Stimulated activated CD8-positive, alpha-beta memory T cell treated with anti-CD3 and anti-CD28 coated beads, Interleukin-15, amount 100 ng/mL, for 48 hours (primary cell): Measurements from ENCODE around the gene PRAC2.
"Not testable (repeated sequence)": the region's sequence is repeated elsewhere in the genome, so short reads cannot be mapped to it uniquely, and the experiment has no call there.

Experiments
- DNase-seq, 2 donors: peaks; one replicate each; pipeline ENCODE4 v3.0.0-alpha.2; 2020; ENCODE audit warnings: low read depth in 2 of 2

Gene PRAC2

DNA sequence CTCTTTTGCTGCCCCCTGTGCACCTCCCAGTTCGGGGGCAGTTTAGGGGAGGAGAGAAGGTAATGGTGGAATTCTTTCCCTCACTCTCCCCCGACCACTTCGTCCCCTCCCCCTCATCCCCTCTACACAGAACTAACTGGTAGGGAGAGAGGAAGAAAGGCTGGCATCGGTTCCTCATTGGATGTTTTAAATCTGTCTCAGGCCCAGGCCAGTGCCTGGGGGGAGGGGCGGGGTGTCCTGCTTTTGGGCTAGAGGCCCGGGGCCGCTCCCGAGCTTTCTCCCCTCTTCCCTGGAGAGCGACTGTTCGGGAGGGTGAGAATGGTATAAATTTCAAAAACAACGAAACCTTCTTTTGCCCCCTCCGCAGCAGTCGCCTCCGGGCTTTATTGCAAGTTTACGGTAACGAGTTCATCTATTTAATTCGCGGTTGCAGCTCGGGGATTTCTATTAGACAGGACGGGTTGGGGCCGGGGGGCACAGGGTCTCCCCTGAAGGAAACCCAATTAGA lies at the start of gene PRAC2:
PRAC2 (plus strand) TSS at position 271 of the 508 bp plus-strand sequence. CDS start 1,226 bp downstream, outside the sequence.
- no peak for DNase-seq

DNA sequence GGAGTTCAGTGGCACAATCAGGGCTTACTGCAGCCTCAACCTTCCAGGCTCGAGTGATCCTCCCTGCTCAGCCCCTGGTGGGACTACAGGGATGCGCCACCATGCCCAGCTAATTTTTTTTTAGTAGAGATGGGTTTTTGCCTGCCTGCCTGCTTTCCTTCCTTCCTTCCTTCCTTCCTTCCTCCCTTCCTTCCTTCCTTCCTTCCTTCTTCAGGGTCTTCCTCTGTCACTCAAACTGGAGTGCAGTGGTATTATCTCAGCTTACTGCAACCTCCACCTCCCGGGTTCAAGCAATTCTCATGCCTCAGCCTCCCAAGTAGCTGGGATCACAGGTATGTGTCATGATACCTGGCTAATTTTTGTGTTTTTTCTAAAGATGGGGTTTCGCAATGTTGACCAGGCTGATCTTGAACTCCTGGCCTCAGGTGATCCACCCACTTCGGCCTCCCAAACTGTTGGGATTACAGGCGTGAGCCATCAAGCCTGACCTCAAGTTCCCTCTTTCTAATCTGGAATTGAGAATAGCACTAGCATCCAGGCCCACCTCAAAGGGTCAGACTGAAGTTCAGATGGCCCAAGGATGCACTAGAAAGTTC lies 45.9 kb upstream of the PRAC2 start:
- DNase-seq = no peak

DNA sequence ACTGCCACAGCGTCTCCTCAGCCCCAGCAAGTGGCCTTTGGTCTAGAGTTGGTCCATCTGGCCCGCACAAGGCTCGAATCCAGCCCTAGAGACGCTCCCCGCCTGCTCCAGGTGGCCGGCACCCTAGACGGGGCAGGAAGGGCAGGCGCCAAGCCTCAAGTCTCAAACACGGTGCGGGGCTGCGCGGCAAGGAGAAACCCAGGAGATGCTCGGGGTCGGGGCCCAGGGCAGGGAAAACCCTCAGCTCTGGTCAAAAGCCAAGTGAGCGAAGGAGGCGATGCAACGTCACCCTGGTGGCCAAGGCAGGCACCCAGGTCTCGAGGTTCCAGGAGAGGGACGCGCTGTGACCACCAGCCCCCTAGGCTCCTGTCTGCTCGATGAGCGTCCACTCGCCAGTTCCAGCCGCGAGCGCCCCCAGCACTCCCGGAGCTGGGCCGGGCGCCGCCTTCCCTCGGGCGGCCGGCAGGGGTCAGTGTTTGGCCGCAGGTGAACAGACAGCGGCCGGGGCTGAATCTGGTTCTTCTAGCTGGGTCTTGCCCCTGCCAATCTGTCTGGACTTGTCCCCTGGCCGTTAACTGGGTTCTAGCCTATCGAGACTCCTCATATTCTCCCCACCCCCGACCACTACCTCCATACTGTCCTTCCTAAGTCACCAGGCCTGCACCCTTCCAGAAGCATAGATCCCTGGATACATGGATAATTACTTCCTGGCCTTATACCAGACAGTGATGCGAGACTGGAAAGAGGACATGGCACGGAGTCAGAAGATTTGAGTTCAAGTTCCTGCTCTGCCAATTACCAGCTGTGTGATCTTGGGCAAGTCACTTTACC lies 44.6 kb upstream of the PRAC2 start:
- peak; percentile 45 to 54 for DNase-seq

DNA sequence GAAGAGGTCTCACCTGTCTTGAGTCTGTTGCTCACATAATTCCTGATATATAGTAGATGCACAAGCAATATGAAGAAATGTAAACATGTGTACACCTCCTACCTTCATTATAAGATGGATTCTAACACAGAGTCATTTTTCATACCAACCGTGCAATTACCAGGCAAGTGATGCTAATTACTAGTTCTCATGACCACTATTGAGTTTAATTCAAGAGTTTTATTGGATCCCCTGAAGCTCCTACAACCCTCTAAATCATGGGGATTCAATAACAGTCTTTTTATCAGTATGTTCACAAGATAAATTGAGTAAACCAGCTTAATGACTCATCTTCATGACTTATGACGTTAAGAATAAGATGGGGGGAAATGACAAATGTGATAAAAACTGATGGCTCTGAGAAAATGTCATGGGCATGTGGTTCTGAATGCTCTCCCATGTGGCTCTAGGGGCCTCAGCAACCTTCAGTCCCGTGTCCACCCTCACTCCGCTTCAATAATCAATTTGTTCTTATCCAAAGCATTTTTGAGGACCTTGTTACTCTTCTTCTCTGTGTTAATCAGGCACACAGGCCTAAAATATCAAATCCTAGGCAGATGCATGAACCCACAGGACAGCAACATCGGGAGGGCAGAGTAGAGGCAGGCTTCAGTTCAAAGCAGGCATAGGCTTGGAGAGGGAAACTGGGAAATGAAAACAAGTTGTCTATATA lies 43.4 kb upstream of the PRAC2 start:
- DNase-seq = no peak

DNA sequence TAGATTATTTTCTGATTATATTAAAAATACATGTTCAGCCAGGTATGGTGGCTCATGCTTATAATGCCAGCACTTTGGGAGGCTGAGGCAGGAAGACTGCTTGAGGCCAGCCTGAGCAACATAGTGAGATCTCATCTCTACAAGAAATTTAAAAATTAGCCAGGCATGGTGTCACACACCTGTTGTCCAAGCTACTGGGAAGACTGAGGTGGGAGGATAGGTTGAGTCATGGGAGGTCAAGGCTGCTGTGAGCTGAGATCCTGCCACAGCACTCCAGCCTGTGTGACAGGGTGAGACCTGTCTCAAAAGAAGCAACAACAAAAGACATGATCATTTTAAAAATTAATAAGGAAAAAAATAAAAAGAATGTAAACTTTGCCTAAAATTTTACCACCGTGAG lies 41.4 kb upstream of the PRAC2 start:
- no peak for DNase-seq

DNA sequence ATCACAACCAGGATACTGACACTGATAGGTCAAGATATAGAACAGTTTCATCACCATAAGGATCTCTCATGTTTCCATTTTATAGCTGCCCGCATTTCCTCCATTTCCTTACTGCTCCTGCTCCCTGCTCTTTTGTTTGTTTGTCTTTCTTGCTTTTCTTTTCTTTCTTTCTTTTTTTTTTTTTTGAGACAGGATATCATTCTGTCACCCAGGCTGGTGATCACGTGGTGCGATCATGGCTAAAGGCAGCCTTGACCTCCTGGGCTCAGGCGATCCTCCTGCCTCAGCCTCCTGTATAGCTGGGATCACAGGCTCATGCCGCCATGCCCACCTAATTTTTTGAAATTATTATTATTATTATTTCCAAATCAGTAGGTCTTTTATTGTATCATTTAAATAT lies 32.3 kb upstream of the PRAC2 start:
- DNase-seq = no peak

DNA sequence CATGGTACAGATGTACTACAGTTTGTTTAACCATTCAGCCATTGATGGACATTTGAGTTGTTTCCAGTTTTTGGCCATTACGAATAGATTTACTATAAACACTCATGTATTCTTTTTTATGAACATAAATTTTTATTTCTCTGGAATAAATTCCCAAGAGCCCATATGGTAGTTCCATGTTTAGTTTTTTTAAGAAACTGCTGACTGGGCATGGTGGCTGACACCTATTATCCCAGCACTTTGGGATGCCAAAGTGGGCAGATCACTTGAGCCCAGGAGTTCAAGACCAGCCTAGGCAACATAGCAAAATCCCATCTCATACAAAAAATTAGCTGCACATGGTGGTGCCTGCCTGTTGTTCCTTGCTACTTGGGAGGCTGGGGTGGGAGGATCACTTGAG lies 30.9 kb upstream of the PRAC2 start:
- DNase-seq = no peak

DNA sequence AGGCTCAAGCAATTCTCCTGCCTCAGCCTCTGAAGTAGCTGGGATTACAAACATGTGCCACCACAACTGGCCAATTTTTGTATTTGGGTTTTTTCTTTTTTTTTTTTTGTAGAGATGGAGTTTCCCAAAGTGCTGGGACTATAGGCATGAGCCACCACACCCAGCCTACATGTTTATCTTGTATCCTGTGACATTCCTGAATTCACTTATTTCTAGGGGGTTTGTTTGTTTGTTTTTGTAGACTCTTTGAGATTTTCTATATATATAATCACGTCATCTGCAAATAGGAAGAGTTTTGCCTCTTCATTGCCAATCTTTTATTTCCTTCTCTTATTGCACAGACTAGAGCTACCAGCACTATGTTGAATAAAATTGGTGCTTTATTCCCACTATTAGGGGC lies 29.8 kb upstream of the PRAC2 start:
- no peak for DNase-seq

DNA sequence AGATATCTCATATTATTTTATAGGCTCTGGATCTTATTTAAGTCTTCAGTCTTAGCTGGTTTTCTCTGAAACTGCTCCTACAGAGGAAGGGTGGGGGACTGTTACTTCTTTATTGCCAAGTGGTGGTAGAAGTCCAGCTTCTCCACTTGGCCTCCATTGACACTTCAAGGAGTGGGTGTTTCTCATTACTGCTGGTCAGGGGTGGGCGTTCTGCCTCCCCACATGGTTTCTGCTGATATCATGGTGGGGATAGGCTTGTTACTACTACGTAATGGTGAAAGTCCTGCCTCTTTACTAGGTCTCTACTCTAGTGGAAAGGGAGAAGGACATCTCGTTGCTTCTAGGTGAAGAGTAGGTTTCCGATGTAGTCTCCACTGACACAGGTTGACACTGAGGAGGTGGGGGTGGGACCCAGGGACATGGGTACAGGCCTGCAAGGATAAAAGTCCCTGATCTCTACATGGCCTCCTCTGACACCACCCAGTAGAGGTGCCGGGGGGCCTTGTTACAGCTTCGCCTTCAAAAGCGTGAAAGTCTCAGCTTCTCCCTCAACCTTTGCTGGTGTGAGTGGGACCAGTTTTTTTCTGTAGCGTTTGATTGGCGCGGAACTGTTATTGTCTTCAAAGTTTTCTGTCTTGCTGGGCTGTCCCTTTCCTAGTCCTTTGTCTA lies 21.0 kb upstream of the PRAC2 start:
- DNase-seq = no peak

DNA sequence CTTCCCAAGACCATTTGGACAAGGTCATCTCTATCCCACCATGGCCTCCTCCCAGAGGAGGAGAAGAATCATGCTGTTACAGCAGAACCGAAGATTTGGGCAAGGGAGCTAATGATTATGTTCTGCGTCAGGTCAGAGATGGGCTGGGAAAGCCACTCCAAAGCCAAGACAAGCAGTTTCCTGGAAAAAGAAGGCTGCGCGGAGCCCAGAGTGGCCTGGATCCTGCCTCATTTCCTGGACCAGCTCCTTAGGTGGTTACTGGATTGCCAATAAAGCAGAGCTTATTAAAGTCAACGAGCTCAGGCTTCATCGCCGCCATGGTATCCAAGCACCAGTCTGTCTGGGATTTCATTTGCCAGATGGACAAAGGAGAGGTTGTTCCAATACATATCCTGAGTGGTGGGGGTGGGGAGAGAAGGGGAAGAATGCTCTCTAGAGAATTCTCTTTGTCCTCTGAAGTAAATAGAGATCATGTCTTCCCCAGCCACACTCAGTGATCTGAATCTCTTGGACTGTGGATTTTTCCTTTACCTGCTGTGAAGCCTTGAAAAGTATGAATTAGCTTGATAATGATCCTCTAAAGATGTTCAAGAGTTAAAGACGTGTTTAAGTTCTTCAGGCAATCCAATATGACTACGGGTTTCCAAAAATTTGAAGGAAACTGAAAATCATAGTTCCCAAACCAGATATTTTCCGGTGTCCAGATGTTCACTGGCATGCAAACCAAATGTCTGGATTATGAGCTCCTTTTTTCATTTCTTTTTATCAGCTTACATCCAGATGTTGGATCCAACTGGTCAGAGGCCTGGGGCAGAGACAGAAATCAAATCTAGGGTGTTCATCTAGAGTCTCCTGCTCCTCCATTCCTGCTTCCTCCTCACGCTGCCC lies 18.4 kb upstream of the PRAC2 start:
- no peak for DNase-seq

DNA sequence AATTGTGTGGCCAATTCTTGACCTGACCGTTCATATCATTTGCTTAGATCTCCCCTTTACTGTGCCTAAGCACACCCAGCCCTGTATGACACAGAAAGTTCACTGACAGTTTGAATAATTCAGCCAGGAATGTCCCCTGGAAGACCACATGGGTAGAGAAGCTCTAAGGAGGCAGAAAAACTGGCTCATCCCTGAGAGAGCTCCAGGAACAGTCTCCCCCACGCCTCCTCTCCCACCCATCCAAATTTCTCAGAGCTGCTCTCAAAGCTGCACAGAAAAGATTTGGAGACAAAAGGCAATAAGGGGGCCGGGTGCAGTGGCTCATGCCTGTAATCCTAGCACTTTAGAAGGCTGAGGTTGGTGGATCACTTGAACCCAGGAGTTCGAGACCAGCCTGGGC lies 11.9 kb upstream of the PRAC2 start:
- DNase-seq = no peak

DNA sequence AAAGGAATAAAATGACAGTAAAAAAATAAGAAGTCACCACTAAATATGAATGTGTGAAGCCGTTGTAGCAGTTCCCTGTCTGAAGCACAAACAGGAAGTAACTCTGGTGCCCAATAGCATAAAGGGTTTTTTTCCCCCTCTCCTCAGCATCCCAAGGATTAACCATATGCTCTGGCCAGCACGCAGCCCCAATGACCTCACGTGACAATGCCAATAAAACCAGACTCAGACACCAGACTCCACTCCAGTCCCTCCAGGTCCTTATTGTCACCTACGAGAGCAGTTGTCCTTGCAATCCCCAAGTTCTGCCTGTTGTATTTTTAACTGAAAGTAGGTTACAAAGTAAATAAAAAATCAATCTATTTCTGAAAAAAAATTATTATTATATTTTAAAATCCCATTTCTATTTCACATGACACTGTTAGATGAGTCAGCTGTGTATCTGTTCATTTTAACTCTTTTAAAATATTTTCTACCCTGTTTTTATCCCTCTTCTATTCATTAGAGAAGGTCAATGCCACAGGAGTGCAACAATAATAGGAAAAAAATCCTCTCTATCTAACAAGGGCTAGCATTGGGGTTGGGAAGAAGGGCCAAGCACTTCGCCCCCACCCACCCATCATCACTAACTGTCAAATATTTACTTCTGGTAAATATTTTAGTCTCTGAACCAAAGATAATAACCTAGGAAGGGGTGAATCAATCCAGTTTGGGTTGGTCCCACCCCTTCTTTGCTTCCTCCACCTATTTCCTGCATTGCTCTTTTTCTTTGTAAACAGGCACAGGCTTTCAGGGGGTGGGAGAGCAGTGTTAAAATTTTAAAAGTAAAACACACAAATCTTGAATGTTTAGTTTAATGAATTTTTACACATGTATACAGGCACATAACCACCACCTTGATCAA lies 7.2 kb upstream of the PRAC2 start:
- DNase-seq = no peak

DNA sequence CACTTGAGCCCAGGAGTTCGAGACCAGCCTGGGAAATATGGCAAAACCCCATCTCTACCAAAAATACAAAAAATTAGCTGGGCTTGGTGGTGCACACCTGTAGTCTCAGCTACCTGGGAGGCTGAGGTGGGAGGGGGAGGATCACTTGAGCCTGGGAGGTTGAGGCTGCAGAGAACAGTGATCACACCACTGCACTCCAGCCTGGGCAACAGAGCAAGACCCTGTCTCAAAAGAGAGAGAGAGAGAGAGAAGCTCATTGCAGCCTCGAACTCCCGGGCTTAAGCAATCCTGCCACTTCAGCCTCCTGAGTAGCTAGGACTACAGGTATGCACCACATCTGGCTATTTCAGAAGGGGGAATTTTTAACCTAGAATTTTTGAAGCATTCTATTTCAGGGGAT lies 6.4 kb upstream of the PRAC2 start:
- DNase-seq = not testable (repeated sequence)

DNA sequence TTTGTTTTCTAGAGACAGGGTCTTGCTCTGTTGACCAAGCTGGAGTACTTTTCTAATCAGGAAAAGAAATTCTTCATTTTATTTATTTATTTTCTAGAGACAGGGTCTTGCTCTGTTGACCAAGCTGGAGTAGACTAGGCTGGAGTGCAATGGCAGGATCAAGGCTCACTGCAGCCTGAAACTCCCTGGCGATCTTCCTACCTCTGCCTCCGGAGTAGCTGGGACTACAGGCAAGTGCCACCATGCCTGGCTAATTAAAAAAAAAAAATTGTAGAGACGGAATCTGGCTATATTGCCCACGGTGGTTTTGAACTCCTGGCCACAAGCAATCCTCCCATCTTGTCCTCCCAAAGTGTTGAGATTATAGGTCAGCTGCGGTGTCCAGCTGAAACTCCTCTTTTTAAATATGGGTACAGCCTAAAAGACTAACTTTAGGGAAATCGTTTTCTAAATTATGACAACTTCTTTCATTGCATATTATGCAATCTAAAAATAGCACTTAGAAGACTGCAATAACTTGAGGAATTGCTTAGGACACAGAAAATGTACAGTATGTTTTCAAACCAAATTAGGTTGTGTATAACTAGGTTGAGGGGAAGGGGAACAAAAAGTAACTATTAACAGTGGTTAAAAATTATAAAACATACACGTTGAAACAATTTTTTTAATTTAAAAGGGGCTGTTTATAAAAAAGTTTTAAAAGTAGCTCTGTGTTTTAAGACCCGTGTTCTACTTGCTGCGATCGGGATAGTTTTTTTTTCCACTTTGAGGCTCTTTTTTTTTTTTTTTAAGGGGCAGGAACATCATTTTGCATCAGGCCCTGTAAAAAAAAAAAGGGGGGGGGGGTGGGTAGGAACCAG lies 5.4 kb upstream of the PRAC2 start:
- no peak for DNase-seq

DNA sequence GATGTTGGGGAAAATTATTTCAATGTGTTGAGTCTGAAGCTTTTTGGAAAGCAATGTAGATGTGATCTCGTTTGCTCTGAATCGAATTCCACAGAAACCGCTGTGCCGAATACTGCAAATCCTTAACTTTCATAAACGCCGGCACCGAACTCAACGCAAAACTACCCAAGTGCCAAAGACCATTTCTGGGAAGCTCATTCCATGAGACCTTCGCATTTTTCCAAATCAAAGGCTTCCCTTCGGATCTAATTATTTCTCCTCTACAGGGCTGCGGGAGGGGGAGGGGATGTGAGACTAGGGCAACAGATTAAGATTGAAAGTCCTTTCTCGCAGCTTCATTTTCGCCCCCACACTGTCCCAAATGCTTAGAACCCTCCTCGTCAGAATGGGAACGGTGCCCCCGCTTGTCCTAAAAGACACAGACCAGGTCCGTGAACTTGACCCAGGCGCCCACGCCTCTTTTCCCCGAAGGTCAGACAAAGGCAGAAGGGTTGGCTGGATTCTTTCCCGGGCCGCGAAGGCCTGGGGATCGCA lies 4.7 kb upstream of the PRAC2 start:
- DNase-seq = no peak

DNA sequence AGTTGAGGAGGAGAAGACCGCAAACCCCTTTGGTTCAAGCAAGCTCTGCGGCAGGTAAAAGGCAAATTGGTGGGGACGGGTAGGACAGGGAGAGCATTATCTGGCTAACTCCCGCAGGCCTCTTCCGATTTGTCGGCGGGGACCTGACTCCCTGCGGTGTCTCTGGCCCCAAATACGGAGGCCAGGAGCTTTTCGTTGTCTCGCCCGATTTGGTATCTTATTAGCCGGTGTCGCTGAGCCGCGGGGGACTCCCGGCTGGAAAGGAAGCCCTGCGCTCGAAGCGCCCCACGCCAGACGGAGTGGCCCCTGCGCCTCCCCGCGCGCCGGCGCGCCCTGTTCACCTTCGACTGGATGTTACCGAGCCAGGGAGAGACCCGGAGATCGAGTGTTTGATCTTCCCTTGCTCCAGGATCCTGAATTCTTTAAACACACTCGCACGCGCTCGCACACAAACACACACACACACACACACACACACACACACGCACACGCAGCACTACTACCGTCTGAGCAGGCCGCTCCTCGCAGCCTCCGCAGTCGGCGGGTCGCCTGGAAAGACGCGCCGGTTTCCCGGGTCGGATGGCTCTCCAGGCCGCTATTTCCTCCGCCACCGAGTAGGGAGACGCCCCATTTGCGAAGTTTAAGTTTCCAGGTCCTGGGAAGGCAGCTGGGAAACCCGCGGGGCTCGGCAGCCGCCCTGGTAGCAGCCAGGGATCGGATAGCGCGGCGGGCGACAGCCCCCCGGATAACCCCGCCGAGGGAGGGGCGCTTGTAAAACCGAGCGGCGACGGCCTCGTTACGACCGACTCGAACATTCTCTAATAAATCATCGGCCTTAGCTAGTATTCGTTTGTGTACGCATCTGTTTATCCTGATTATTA lies 4.0 kb upstream of the PRAC2 start:
- no peak for DNase-seq

DNA sequence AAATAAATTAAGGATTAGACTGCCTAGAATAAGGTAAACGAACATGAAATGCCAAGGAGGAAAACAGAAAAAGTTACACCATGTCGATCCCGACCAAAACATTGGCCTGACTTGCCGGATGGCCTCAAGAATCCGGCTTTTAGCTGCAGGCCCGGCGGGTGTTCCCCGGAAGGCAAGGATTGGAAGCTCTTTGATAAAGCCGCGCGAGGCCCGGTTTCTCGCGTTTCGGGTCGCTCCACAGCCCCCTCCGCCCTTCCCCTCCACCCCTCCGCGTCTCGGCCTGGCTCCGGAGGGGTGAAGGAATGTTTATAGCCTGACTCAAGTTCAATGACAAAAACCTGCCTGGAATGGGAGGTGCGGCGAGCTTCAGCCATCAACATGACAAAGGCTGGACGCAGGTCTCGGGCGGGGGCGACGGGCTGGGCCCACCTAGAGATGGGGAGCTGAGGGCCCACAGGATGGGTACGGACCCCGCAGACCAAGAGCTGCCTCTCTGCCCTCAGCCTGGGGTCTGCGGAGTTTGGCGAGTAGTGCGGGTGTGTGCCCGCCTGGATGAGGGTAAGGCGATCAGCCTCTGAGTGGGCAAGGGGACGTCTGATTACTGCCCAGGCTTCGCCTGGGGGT lies 3.2 kb upstream of the PRAC2 start:
- no peak for DNase-seq
